Calu3 (cell line): ENCODE results near the gene KLC1. TPM values are rescaled to one million over a fixed set of nuclear protein-coding genes. Genes with fewer than 3 reads are reported as not detected.

Experiments
- BruUV-seq: library from RNA; stranded (reverse); fragments of 400-500 nt; replicated peaks from 2 replicates; lab custom pipeline; 2021; lab: Mats Ljungman, UMichigan
- CTCF ChIA-PET: fragments of 300-600 bp; sonication (Branson Sonifier 250); formaldehyde crosslinking; loops from one replicate; lab custom pipeline; 2022; ENCODE audit warnings: antibody characterized with exemption; lab: Charles Lee
- DNase-seq: peaks from one replicate; pipeline ENCODE4 v3.0.0; 2022
- H3K27ac Mint-ChIP-seq: one replicate; pipeline ENCODE4 v1.8.0; 2022; ENCODE audit warnings: mixed read lengths; ENCODE audit not compliant: unreplicated experiment
- H3K27me3 Mint-ChIP-seq: one replicate; pipeline ENCODE4 v1.8.0; 2022; ENCODE audit warnings: mixed read lengths; ENCODE audit not compliant: unreplicated experiment
- H3K36me3 Mint-ChIP-seq: one replicate; pipeline ENCODE4 v1.8.0; 2022; ENCODE audit warnings: mild to moderate bottlenecking, moderate library complexity, mixed read lengths; ENCODE audit not compliant: insufficient read depth, unreplicated experiment
- H3K4me1 Mint-ChIP-seq: one replicate; pipeline ENCODE4 v1.8.0; 2022; ENCODE audit warnings: mild to moderate bottlenecking, low read depth, mixed read lengths; ENCODE audit not compliant: unreplicated experiment
- H3K4me3 Mint-ChIP-seq: one replicate; pipeline ENCODE4 v1.8.0; 2022; ENCODE audit warnings: mild to moderate bottlenecking, low read depth, moderate library complexity, mixed read lengths; ENCODE audit not compliant: unreplicated experiment
- H3K9me3 Mint-ChIP-seq: one replicate; pipeline ENCODE4 v1.8.0; 2022; ENCODE audit warnings: low read depth, mixed read lengths; ENCODE audit not compliant: unreplicated experiment
- intact Hi-C: fragments of 100-400 bp; cut with micrococcal nuclease; formaldehyde crosslinking; loops from one replicate; pipeline ENCODE4 v1.10.0; 2022; ENCODE audit not compliant: unreplicated experiment
- total RNA-seq: library from RNA; stranded (reverse); gene quantifications from 2 replicates; pipeline ENCODE4 v1.2.3, GENCODE V29; 2022
- TF ChIP-seq, protein P1 (sequence below): fragments of 200-600 bp; IDR thresholded peaks from one replicate; pipeline ENCODE4 v1.8.0; 2022; ENCODE audit warnings: antibody characterized with exemption; ENCODE audit not compliant: unreplicated experiment

The KLC1 gene
- total RNA-seq, 1 experiment from 2014 or later = 124 TPM

- TF ChIP-seq, protein P1, sequence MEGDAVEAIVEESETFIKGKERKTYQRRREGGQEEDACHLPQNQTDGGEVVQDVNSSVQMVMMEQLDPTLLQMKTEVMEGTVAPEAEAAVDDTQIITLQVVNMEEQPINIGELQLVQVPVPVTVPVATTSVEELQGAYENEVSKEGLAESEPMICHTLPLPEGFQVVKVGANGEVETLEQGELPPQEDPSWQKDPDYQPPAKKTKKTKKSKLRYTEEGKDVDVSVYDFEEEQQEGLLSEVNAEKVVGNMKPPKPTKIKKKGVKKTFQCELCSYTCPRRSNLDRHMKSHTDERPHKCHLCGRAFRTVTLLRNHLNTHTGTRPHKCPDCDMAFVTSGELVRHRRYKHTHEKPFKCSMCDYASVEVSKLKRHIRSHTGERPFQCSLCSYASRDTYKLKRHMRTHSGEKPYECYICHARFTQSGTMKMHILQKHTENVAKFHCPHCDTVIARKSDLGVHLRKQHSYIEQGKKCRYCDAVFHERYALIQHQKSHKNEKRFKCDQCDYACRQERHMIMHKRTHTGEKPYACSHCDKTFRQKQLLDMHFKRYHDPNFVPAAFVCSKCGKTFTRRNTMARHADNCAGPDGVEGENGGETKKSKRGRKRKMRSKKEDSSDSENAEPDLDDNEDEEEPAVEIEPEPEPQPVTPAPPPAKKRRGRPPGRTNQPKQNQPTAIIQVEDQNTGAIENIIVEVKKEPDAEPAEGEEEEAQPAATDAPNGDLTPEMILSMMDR = no peak
- no TSS peak for BruUV-seq
- CTCF ChIA-PET = no interaction called here
- Mint-ChIP-seq H3K9me3 (no peaks in the 10 kb centered on the region), H3K4me1 (no peaks in the 10 kb centered on the region), H3K27ac (no peak overlapping the region), H3K36me3 (peaks cover 47% of the 10 kb centered on the region), H3K4me3 (no peak overlapping the region), H3K27me3 (no peaks in the 10 kb centered on the region)
- no peak for DNase-seq
- intact Hi-C loops = no loop called here
These were observed 105.3 kb downstream of the KLC1 start for GRCh38 chr14:103734081-103734888.

DNA sequence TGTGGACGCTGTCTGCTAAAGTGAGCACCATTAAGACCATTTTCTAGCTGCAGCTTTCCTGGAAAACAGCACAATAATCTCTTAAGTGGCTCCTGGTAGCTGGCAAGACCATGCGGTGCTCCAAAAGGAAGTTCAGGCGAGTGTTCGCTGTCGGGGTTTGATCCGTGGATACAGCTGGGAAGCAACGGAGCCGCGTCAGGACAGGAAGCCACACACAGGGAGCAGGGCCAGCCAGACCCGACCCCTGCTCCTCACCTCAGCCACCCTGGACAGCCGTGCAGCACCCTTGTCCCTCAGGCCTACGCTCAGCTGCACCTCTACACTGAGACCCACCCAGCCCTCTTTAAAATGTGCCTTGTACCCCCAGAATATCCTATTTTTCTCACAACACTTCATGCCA is 106.0 kb downstream of the KLC1 start:
- intact Hi-C loops = no loop called here
- no peak for DNase-seq
- Mint-ChIP-seq H3K36me3 (peaks cover 43% of the 10 kb centered on the region), H3K4me1 (no peaks in the 10 kb centered on the region), H3K9me3 (no peaks in the 10 kb centered on the region), H3K27me3 (no peaks in the 10 kb centered on the region), H3K4me3 (no peak overlapping the region), H3K27ac (no peak overlapping the region)
- TF ChIP-seq, protein P1 = no peak
- CTCF ChIA-PET = no interaction called here
- no TSS peak for BruUV-seq

DNA sequence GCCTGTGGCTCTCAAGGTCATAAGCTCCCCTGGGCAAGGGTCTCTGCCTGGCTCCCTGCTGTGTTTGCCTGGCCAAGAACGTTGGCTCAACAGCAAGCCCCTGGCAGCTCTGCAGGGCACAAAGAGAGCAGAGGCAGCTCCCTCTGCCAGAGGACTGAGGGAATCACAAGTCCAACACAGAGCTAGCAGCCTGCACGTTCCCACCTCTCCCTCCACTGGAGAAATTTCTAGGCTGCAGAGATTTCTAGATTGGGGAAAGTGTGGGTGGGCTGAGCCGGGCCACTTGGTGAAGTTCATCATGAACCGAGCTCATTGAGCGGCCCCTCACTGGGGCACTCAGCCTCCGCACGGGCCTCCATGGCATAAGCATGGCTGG is 106.4 kb downstream of the KLC1 start:
- TF ChIP-seq, protein P1 = no peak
- CTCF ChIA-PET = no interaction called here

DNA sequence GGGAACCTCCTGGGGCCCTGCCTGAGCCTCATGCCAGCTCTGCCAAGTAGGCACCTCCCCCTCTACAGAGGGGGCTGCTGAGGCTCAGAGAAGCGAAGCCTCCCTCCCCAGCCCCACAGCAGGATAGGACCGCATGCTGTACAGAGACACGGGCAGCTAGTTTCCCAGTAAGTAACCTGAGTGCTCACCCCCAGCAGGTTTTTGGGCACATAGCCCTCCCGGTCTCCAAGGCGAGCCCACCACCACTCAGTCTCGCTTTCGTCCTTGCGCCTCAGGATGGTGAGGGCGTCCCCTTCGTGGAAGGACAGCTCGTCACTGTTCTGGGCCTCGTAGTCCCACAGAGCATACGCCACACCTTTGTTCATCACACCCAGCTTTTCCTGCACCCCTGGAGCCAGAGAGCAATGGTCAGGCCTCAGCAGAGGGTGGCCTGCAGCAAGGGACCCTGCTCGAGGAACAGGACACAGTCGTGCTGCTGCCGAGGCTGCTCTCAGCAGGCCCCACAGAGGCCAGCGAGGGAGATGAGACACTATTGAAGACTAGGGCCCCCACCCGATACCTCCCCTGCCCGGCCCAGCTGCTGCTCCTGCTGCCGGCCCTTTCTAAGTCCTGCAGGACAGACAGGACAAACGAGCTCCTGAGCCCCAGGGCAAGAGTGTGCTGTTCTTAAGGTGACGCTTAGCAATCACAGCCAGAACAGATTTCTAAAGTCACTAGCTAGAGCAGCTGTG is 107.0 kb downstream of the KLC1 start:
- DNase-seq = no peak

More for the DNA sequence above, 106.4 kb downstream of the KLC1 start:
- no peaks in the 10 kb centered on the region for H3K4me1 Mint-ChIP-seq
- no peak for DNase-seq
- no peak overlapping the region for H3K4me3 Mint-ChIP-seq
- BruUV-seq = no TSS peak
- H3K9me3 Mint-ChIP-seq = no peaks in the 10 kb centered on the region
- no peak overlapping the region for H3K27ac Mint-ChIP-seq
- no peaks in the 10 kb centered on the region for H3K27me3 Mint-ChIP-seq
- H3K36me3 Mint-ChIP-seq = peaks cover 39% of the 10 kb centered on the region
- intact Hi-C loops = no loop called here

More for the DNA sequence above, 107.0 kb downstream of the KLC1 start:
- Mint-ChIP-seq H3K4me1 (no peaks in the 10 kb centered on the region), H3K4me3 (no peak overlapping the region), H3K27me3 (no peaks in the 10 kb centered on the region), H3K36me3 (peaks cover 33% of the 10 kb centered on the region), H3K27ac (no peak overlapping the region), H3K9me3 (no peaks in the 10 kb centered on the region)
- intact Hi-C loops = no loop called here
- TF ChIP-seq, protein P1 = no peak
- no TSS peak for BruUV-seq
- CTCF ChIA-PET = no interaction called here
